PC-9 (cell line): ENCODE results near the gene TMEM266. TPM values are rescaled to one million over a fixed set of nuclear protein-coding genes. Genes with fewer than 3 reads are reported as not detected.

Experiments used
- BruUV-seq: library from RNA; stranded (reverse); fragments of 400-500 nt; replicated peaks from 2 replicates; lab custom pipeline; 2021; lab: Mats Ljungman, UMichigan
- CTCF ChIA-PET: fragments of 300-600 bp; sonication (Branson Sonifier 250); formaldehyde crosslinking; loops from one replicate; lab custom pipeline; 2022; ENCODE audit warnings: antibody characterized with exemption; lab: Charles Lee
- POLR2A ChIA-PET: fragments of 300-600 bp; sonication (Branson Sonifier 250); formaldehyde crosslinking; loops from one replicate; lab custom pipeline; 2022; ENCODE audit warnings: antibody characterized with exemption; ENCODE audit not compliant: unreplicated experiment; lab: Charles Lee
- DNase-seq, 2 experiments: peaks; one replicate each; pipeline versions ENCODE4 v3.0.0 to v3.0.0-alpha.2; 2015 to 2022; ENCODE audit warnings: mixed read lengths in 1 of 2
- H2AFZ ChIP-seq: fragments of 200-600 bp; sonication (generic); 2 replicates; pipeline ENCODE4 v1.8.1; 2017; ENCODE audit warnings: antibody characterized with exemption
- H3F3A ChIP-seq: fragments of 200-600 bp; sonication (generic); 2 replicates; pipeline ENCODE4 v1.8.1; 2017; ENCODE audit warnings: antibody characterized with exemption, mild to moderate bottlenecking, low read depth; ENCODE audit not compliant: insufficient read depth
- H3K27ac ChIP-seq: fragments of 200-600 bp; sonication (generic); 2 replicates; pipeline ENCODE4 v1.6.1; 2016; ENCODE audit warnings: mixed run types
- H3K27me3 ChIP-seq: fragments of 200-600 bp; sonication (generic); 2 replicates; pipeline ENCODE4 v1.6.1; 2016; ENCODE audit warnings: low read depth, mixed run types; ENCODE audit not compliant: insufficient read depth
- H3K36me3 ChIP-seq: fragments of 200-600 bp; sonication (generic); 2 replicates; pipeline ENCODE4 v1.6.1; 2016; ENCODE audit warnings: low read depth, mixed run types
- H3K4me1 ChIP-seq: fragments of 200-600 bp; sonication (generic); replicated peaks from 2 replicates; pipeline ENCODE4 v1.6.1; 2016; ENCODE audit warnings: mixed run types; ENCODE audit not compliant: insufficient read depth
- H3K4me2 ChIP-seq: fragments of 200-600 bp; sonication (generic); 2 replicates; pipeline ENCODE4 v1.6.1; 2017; ENCODE audit warnings: mixed run types
- H3K4me3 ChIP-seq: fragments of 200-600 bp; sonication (generic); 2 replicates; pipeline ENCODE4 v1.6.1; 2016; ENCODE audit warnings: mixed run types
- H3K79me2 ChIP-seq: fragments of 200-600 bp; sonication (generic); 2 replicates; pipeline ENCODE4 v1.6.1; 2017; ENCODE audit warnings: low read depth, mixed run types
- H3K9me2 ChIP-seq: fragments of 200-600 bp; sonication (generic); 2 replicates; pipeline ENCODE4 v1.8.1; 2017; ENCODE audit warnings: mild to moderate bottlenecking; ENCODE audit not compliant: insufficient read depth
- H3K9me3 ChIP-seq: fragments of 200-600 bp; sonication (generic); 2 replicates; pipeline ENCODE4 v1.8.1; 2016; ENCODE audit warnings: low read depth; ENCODE audit not compliant: insufficient read depth
- H4K20me1 ChIP-seq: fragments of 200-600 bp; sonication (generic); 2 replicates; pipeline ENCODE4 v1.8.1; 2017; ENCODE audit not compliant: insufficient read depth
- CTCF ChIP-seq: fragments of 200-600 bp; sonication (generic); conservative IDR thresholded peaks from 2 replicates; pipeline ENCODE4 v1.6.1; 2017; ENCODE audit warnings: mixed run types, antibody characterized with exemption, mild to moderate bottlenecking, moderate library complexity
- EZH2 ChIP-seq: fragments of 200-600 bp; sonication (generic); IDR thresholded peaks from 2 replicates; pipeline ENCODE4 v1.8.0; 2017; ENCODE audit warnings: antibody characterized with exemption, low read depth
- intact Hi-C: fragments of 100-400 bp; cut with micrococcal nuclease; formaldehyde crosslinking; loops from one replicate; pipeline ENCODE4 v1.10.0; 2022; ENCODE audit not compliant: unreplicated experiment
- total RNA-seq: library from RNA; stranded (reverse); gene quantifications from 2 replicates; pipeline ENCODE4 v1.2.3, GENCODE V29; 2021

The TMEM266 gene
- total RNA-seq, 1 experiment from 2014 or later, result 0.41 TPM

- ChIA-PET POLR2A (no interaction called here), CTCF (no interaction called here)
- H3F3A ChIP-seq, result no peaks in the 10 kb centered on the region
- intact Hi-C loops, result no loop called here
- no peaks in the 10 kb centered on the region for H3K79me2 ChIP-seq
- no TSS peak for BruUV-seq
- H2AFZ ChIP-seq, result no peak overlapping the region
- no peak overlapping the region for H3K4me2 ChIP-seq
- H3K9me2 ChIP-seq, result no peaks in the 10 kb centered on the region
- TF ChIP-seq CTCF, result no peak
- no peak for TF ChIP-seq EZH2
- no peak overlapping the region for H3K4me3 ChIP-seq
- H3K27me3 ChIP-seq, result 0 out of 2 replicates have a peak, but pooled peaks cover 13% of the 10 kb centered on the region
- H3K36me3 ChIP-seq, result no peaks in the 10 kb centered on the region
- no peak for DNase-seq
- no peak overlapping the region for H3K27ac ChIP-seq
- H4K20me1 ChIP-seq, result no peaks in the 10 kb centered on the region
- no peaks in the 10 kb centered on the region; the same call in 1 of the 2 replicates for H3K4me1 ChIP-seq
- H3K9me3 ChIP-seq, result no peaks in the 10 kb centered on the region
Measured at GRCh38 chr15:76064375-76064774, 4.6 kb downstream of the TMEM266 start.

GRCh38 chr15:76065245-76065644, 5.5 kb downstream of the TMEM266 start:
- no peak for TF ChIP-seq CTCF
- TF ChIP-seq EZH2, result no peak
- Histone ChIP-seq H3F3A (no peaks in the 10 kb centered on the region), H3K4me1 (no peaks in the 10 kb centered on the region; the same call in 1 of the 2 replicates), H3K27me3 (0 out of 2 replicates have a peak, but pooled peaks cover 11% of the 10 kb centered on the region), H3K4me3 (no peak overlapping the region), H2AFZ (no peak overlapping the region), H3K79me2 (no peaks in the 10 kb centered on the region), H3K9me3 (no peaks in the 10 kb centered on the region), H3K9me2 (0 out of 2 replicates have a peak, but pooled peaks cover 3% of the 10 kb centered on the region), H3K36me3 (no peaks in the 10 kb centered on the region), H3K4me2 (no peak overlapping the region), H4K20me1 (no peaks in the 10 kb centered on the region), H3K27ac (no peak overlapping the region)
- intact Hi-C loops, result no loop called here
- ChIA-PET CTCF (no interaction called here), POLR2A (no interaction called here)
- no peak for DNase-seq
- no TSS peak for BruUV-seq

DNA sequence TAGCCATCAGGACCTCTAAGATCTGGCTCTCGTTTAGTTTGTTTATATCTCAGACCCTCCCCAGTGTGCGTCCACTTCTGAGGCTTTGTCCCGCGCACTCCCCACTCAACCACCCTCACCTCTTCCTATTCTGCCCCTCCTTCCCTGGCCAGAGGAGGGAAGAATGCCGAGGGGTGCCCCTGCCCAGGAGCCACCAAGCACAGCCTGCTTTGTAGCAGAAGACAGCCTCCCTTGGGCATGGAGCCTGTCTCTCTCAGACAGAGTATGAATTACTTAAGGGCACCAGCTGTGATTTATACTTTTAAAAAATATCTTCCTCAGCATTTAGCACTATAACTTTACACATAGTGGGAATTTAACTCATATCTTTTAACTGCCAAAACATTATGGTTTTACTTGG, 6.0 kb downstream of the TMEM266 start:
- CTCF ChIA-PET, result no interaction called here
- POLR2A ChIA-PET, result no interaction called here
- Histone ChIP-seq H3F3A (no peaks in the 10 kb centered on the region), H3K4me1 (peaks cover under 1% of the 10 kb centered on the region; the same call in 1 of the 2 replicates), H3K79me2 (no peaks in the 10 kb centered on the region), H3K36me3 (no peaks in the 10 kb centered on the region), H3K4me2 (no peak overlapping the region), H4K20me1 (no peaks in the 10 kb centered on the region), H3K27me3 (0 out of 2 replicates have a peak, but pooled peaks cover 6% of the 10 kb centered on the region), H3K9me3 (no peaks in the 10 kb centered on the region), H2AFZ (no peak overlapping the region), H3K4me3 (no peak overlapping the region), H3K27ac (no peak overlapping the region), H3K9me2 (0 out of 2 replicates have a peak, but pooled peaks cover 3% of the 10 kb centered on the region)
- intact Hi-C loops, result no loop called here
- DNase-seq, result no peak
- no peak for TF ChIP-seq EZH2
- no peak for TF ChIP-seq CTCF
- BruUV-seq, result no TSS peak
